K562 (cell line): ENCODE results near the gene KSR2. TPM values are rescaled to one million over a fixed set of nuclear protein-coding genes. Genes with fewer than 3 reads are reported as not detected.

ENCODE experiments used
- DACH1 ChIP-seq: fragments of 450-650 bp; IDR thresholded peaks from 2 replicates; pipeline ENCODE4 v1.6.1; 2018; ENCODE audit not compliant: partially characterized antibody
- GTF2F1 ChIP-seq: IDR thresholded peaks from 2 replicates; pipeline ENCODE4 v1.6.1; 2011; ENCODE audit warnings: low read depth, low read length, improper control_type of control experiment
- JUN ChIP-seq, 2 experiments: sonication (generic) in 1 of 2; formaldehyde crosslinking in 1 of 2; IDR thresholded peaks; 2 replicates each; pipeline versions ENCODE4 v1.6.1 to v1.8.0; 2012 to 2022; ENCODE audit warnings: borderline replicate concordance in 2 of 2, mild to moderate bottlenecking in 2 of 2, improper control_type of control experiment in 1 of 2, low read depth in 1 of 2, low read length in 1 of 2, missing genetic modification reagents in 1 of 2
- KLF13 ChIP-seq: fragments of 450-650 bp; IDR thresholded peaks from 2 replicates; pipeline ENCODE4 v1.6.1; 2016; ENCODE audit warnings: missing genetic modification characterization, low read depth, mild to moderate bottlenecking, missing compliant biosample characterization, moderate library complexity, borderline replicate concordance
- MNT ChIP-seq, 2 experiments: fragments of 450-650 bp; conservative IDR thresholded peaks; 2 replicates each; pipeline ENCODE4 v1.6.1; 2017; ENCODE audit warnings: mild to moderate bottlenecking in 2 of 2, moderate library complexity in 2 of 2
- NCOA1 ChIP-seq: fragments of 450-650 bp; IDR thresholded peaks from 2 replicates; pipeline ENCODE4 v1.6.1; 2016; ENCODE audit warnings: low read depth
- NFRKB ChIP-seq: fragments of 450-650 bp; IDR thresholded peaks from 2 replicates; pipeline ENCODE4 v1.6.1; 2016; ENCODE audit warnings: low read depth
- RFX1 ChIP-seq: fragments of 450-650 bp; IDR thresholded peaks from 2 replicates; pipeline ENCODE4 v1.6.1; 2016; ENCODE audit warnings: mild to moderate bottlenecking, moderate library complexity
- TBL1XR1 ChIP-seq, 2 experiments: IDR thresholded peaks; 2 replicates each; pipeline ENCODE4 v1.6.1; 2012; ENCODE audit warnings: improper control_type of control experiment in 2 of 2, low read length in 2 of 2, mild to moderate bottlenecking in 1 of 2
- TRIM28 ChIP-seq: fragments of 450-650 bp; IDR thresholded peaks from 2 replicates; pipeline ENCODE4 v1.6.1; 2017
- ZBED1 ChIP-seq: IDR thresholded peaks from 2 replicates; pipeline ENCODE4 v1.6.1; 2014
- ZBTB34 ChIP-seq: fragments of 250-450 bp; sonication (Bioruptor Pico); IDR thresholded peaks from 2 replicates; pipeline ENCODE4 v1.8.0; 2021; ENCODE audit warnings: mild to moderate bottlenecking, moderate library complexity
- polyA plus RNA-seq, 8 experiments: library from polyadenylated mRNA; depleted of rRNA in 4 of 8; stranded (reverse) in 5 of 8; unstranded in 3 of 8; fragments of >200 nt; fragmentation: Nextera tagmentation in 2 of 8; fragmentation: Illumina TruSeq in 1 of 8; extraction: Ambion mirVana in 2 of 8; extraction: Trizol in 1 of 8; gene quantifications; 2 replicates each; pipeline versions ENCODE4 v1.2.1 to v1.2.3, GENCODE V29; 2011 to 2014; ENCODE audit warnings: inconsistent platforms in 1 of 8, missing spikeins in 1 of 8
- total RNA-seq, 7 experiments: library from RNA; depleted of rRNA in 6 of 7; stranded (reverse); fragments of >200 nt in 6 of 7; fragmentation: Illumina TruSeq in 2 of 7; extraction: Trizol in 2 of 7; gene quantifications; 2 replicates each; pipeline versions ENCODE4 v1.2.1 to v1.2.3, GENCODE V29; 2011 to 2021; ENCODE audit warnings: low replicate concordance in 1 of 7
- TF ChIP-seq, protein P1 (sequence below), 2 experiments: fragments of 250-450 bp in 1 of 2; fragments of 450-650 bp in 1 of 2; sonication (Bioruptor Pico) in 1 of 2; IDR thresholded peaks; 2 replicates each; pipeline versions ENCODE4 v1.6.1 to v1.8.0; 2016 to 2021; ENCODE audit warnings: mild to moderate bottlenecking in 2 of 2, moderate library complexity in 2 of 2, missing compliant biosample characterization in 1 of 2, missing genetic modification characterization in 1 of 2
- TF ChIP-seq, protein P2 (sequence below), 2 experiments: fragments of 450-650 bp in 1 of 2; IDR thresholded peaks; 2 replicates each; pipeline ENCODE4 v1.6.1; 2011 to 2017; ENCODE audit warnings: low read depth in 2 of 2, antibody characterized with exemption in 1 of 2, borderline replicate concordance in 1 of 2, low read length in 1 of 2, mild to moderate bottlenecking in 1 of 2, mixed read lengths in 1 of 2; ENCODE audit not compliant: control insufficient read depth in 1 of 2
- TF ChIP-seq, protein P3 (sequence below): sonication (generic); formaldehyde crosslinking; IDR thresholded peaks from 2 replicates; pipeline ENCODE4 v1.8.0; 2022; ENCODE audit warnings: missing genetic modification reagents, mild to moderate bottlenecking, borderline replicate concordance

KSR2 gene
- total and polyA plus RNA-seq, 9 of the 15 experiments (the other 6 are each of a cell fraction or from before 2014, with no cell fraction given), result not detected

- TF ChIP-seq, protein P1, sequence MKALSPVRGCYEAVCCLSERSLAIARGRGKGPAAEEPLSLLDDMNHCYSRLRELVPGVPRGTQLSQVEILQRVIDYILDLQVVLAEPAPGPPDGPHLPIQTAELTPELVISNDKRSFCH (CRISPR knock-in tag; IDR thresholded peaks at IDR 0.05), result no peak
- TF ChIP-seq, protein P1 (tag; IDR thresholded peaks at IDR 0.05), result peak; percentile 83
- TF ChIP-seq, protein P2, sequence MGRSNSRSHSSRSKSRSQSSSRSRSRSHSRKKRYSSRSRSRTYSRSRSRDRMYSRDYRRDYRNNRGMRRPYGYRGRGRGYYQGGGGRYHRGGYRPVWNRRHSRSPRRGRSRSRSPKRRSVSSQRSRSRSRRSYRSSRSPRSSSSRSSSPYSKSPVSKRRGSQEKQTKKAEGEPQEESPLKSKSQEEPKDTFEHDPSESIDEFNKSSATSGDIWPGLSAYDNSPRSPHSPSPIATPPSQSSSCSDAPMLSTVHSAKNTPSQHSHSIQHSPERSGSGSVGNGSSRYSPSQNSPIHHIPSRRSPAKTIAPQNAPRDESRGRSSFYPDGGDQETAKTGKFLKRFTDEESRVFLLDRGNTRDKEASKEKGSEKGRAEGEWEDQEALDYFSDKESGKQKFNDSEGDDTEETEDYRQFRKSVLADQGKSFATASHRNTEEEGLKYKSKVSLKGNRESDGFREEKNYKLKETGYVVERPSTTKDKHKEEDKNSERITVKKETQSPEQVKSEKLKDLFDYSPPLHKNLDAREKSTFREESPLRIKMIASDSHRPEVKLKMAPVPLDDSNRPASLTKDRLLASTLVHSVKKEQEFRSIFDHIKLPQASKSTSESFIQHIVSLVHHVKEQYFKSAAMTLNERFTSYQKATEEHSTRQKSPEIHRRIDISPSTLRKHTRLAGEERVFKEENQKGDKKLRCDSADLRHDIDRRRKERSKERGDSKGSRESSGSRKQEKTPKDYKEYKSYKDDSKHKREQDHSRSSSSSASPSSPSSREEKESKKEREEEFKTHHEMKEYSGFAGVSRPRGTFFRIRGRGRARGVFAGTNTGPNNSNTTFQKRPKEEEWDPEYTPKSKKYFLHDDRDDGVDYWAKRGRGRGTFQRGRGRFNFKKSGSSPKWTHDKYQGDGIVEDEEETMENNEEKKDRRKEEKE (IDR thresholded peaks at IDR 0.05; ENCODE audit: borderline replicate concordance in 1 of 2, control insufficient read depth in 1 of 2, low read depth in 2 of 2, low read length in 1 of 2), result no peak
- TF ChIP-seq ZBED1, result no peak
- TF ChIP-seq, protein P3, sequence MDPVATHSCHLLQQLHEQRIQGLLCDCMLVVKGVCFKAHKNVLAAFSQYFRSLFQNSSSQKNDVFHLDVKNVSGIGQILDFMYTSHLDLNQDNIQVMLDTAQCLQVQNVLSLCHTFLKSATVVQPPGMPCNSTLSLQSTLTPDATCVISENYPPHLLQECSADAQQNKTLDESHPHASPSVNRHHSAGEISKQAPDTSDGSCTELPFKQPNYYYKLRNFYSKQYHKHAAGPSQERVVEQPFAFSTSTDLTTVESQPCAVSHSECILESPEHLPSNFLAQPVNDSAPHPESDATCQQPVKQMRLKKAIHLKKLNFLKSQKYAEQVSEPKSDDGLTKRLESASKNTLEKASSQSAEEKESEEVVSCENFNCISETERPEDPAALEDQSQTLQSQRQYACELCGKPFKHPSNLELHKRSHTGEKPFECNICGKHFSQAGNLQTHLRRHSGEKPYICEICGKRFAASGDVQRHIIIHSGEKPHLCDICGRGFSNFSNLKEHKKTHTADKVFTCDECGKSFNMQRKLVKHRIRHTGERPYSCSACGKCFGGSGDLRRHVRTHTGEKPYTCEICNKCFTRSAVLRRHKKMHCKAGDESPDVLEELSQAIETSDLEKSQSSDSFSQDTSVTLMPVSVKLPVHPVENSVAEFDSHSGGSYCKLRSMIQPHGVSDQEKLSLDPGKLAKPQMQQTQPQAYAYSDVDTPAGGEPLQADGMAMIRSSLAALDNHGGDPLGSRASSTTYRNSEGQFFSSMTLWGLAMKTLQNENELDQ (CRISPR knock-in tag), result no peak
- peak; percentile 33 to 53; a peak in 3 of 4 replicates for TF ChIP-seq MNT (conservative IDR thresholded peaks at IDR 0.05)
- no peak for TF ChIP-seq JUN (IDR thresholded peaks at IDR 0.05; ENCODE audit: borderline replicate concordance, low read depth, low read length)
- no peak for TF ChIP-seq JUN (CRISPR knock-in tag; IDR thresholded peaks at IDR 0.05; ENCODE audit: borderline replicate concordance)
- TF ChIP-seq TRIM28, result no peak
- no peak for TF ChIP-seq NFRKB
- no peak for TF ChIP-seq NCOA1
- TF ChIP-seq KLF13 (tag), result peak; percentile 64; the same call in 1 of the 2 replicates
- TF ChIP-seq TBL1XR1 (IDR thresholded peaks at IDR 0.05; ENCODE audit: low read length in 2 of 2), result no peak
- TF ChIP-seq GTF2F1, result peak; percentile 76; the same call in 1 of the 2 replicates
- TF ChIP-seq RFX1, result peak; percentile 100
- no peak for TF ChIP-seq DACH1
- no peak for TF ChIP-seq ZBTB34 (CRISPR knock-in tag)
Observed at GRCh38 chr12:118016424-118017264, 47.9 kb upstream of the KSR2 start, which contains the start of gene RFC5 (continued).
